Measurements from ENCODE around the gene POLR1E. TPM values are rescaled to one million over a fixed set of nuclear protein-coding genes. Genes with fewer than 3 reads are reported as not detected.
"Not testable (repeated sequence)": the region's sequence is repeated elsewhere in the genome, so short reads cannot be mapped to it uniquely, and the experiment has no call there.

Gene POLR1E
- total and polyA plus RNA-seq, 12 donors: 5.0 to 28.8 (median 17.5) TPM

GRCh38 chr9:37508135-37508833 is 22.5 kb downstream of the POLR1E start:
- ATAC-seq (peak in 2 of 8 donors; percentile 16 to 34), DNase-seq (no peak)
- 94 to 95% methylated on average over 5 of the region's 5 CpGs for WGBS, 2 donors
- Histone ChIP-seq H3K36me3 (peaks cover 0 to 74% (median under 1%) of the 10 kb centered on the region in 9 donors), H3K4me3 (no peak overlapping the region), H3K4me1 (no peaks in the 10 kb centered on the region), H3K9me3 (no peaks in the 10 kb centered on the region), H3K27me3 (no peaks in the 10 kb centered on the region), H3K27ac (no peak overlapping the region)
- TF ChIP-seq CTCF (IDR thresholded peaks at IDR 0.05): no peak
- intact Hi-C loops (cut with DNase I): loop anchor here in 1 of 10 donors (10.0 kb wide), 1 partner anchor 93 kb away; no protein-coding TSS in a partner anchor

GRCh38 chr9:37508834-37509206 is 23.1 kb downstream of the POLR1E start:
- DNase-seq: no peak

GRCh38 chr9:37509536-37509935 is 23.8 kb downstream of the POLR1E start:
- intact Hi-C loops (cut with DNase I): loop anchor here in 1 of 10 donors (10.0 kb wide), 1 partner anchor 95 kb away; no protein-coding TSS in a partner anchor
- H3K36me3 ChIP-seq: peaks cover 0 to 64% (median 0%) of the 10 kb centered on the region in 9 donors
- H3K9me3 ChIP-seq: no peaks in the 10 kb centered on the region
- H3K4me3 ChIP-seq: no peak overlapping the region
- H3K27me3 ChIP-seq: no peaks in the 10 kb centered on the region
- DNase-seq (no peak), ATAC-seq (no peak)
- no peak overlapping the region for H3K27ac ChIP-seq
- TF ChIP-seq CTCF (IDR thresholded peaks at IDR 0.05): no peak
- no peaks in the 10 kb centered on the region for H3K4me1 ChIP-seq
- WGBS, 2 donors: 88 to 90% methylated on average over 7 of the region's 7 CpGs

More at GRCh38 chr9:37508834-37509206, 23.1 kb downstream of the POLR1E start:
- TF ChIP-seq CTCF (IDR thresholded peaks at IDR 0.05): peak in 6 of 9 donors; percentile 5 to 30 (median 21)
- Histone ChIP-seq H3K27me3 (no peaks in the 10 kb centered on the region), H3K36me3 (peaks cover 0 to 68% (median 0%) of the 10 kb centered on the region in 9 donors), H3K27ac (no peak overlapping the region), H3K4me1 (no peaks in the 10 kb centered on the region), H3K9me3 (no peaks in the 10 kb centered on the region), H3K4me3 (no peak overlapping the region)
- ATAC-seq: no peak
- intact Hi-C loops (cut with DNase I): loop anchor here in 1 of 10 donors (10.0 kb wide), 1 partner anchor 94 kb away; no protein-coding TSS in a partner anchor
- WGBS, 2 donors: 92 to 99% methylated on average over 3 of the region's 3 CpGs

- not testable (repeated sequence) for ATAC-seq, H3K4me1 ChIP-seq, H3K27me3 ChIP-seq, H3K4me3 ChIP-seq, DNase-seq, H3K27ac ChIP-seq, H3K9me3 ChIP-seq
- H3K36me3 ChIP-seq: peaks cover 0 to 64% (median 0%) of the 10 kb centered on the region in 9 donors
- intact Hi-C loops (cut with DNase I): loop anchor here in 2 of 10 donors (2.0 to 10.0 kb wide), 2 partner anchors 21 to 65 kb away; partner anchors contain the start of gene FBXO10 (in 1 of the 2)
- WGBS, 2 donors: 93 to 94% methylated on average over 5 of the region's 5 CpGs
Measured at GRCh38 chr9:37510053-37510452, 24.3 kb downstream of the POLR1E start.

All from heart right ventricle (tissue), 16 donors.